Measurements from ENCODE around the gene PANK2. TPM values are rescaled to one million over a fixed set of nuclear protein-coding genes. Genes with fewer than 3 reads are reported as not detected.

Gene PANK2
- total RNA-seq, 1 donor from 2014 or later, result 41.9 TPM

- H3K4me3 Mint-ChIP-seq (ENCODE audit: unreplicated experiment), result no peak overlapping the region
- DNase-seq (ENCODE audit: extremely low spot score, unreplicated experiment), result no peak
- H3K36me3 Mint-ChIP-seq (ENCODE audit: unreplicated experiment), result peaks cover 43% of the 10 kb centered on the region
- H3K9me3 Mint-ChIP-seq (ENCODE audit: unreplicated experiment), result no peaks in the 10 kb centered on the region
- H3K27me3 Mint-ChIP-seq (ENCODE audit: unreplicated experiment), result no peaks in the 10 kb centered on the region
- no peak for TF ChIP-seq CTCF (IDR thresholded peaks at IDR 0.05)
- H3K4me1 Mint-ChIP-seq (ENCODE audit: unreplicated experiment), result peaks cover 2% of the 10 kb centered on the region
- H3K27ac Mint-ChIP-seq (ENCODE audit: unreplicated experiment), result no peak overlapping the region
Measured at GRCh38 chr20:3858689-3859088, 30.5 kb upstream of the PANK2 start.

GRCh38 chr20:3861191-3861590 is 28.0 kb upstream of the PANK2 start:
- peaks cover 47% of the 10 kb centered on the region for H3K36me3 Mint-ChIP-seq (ENCODE audit: unreplicated experiment)

GRCh38 chr20:3862333-3862732 is 26.9 kb upstream of the PANK2 start:
- DNase-seq (ENCODE audit: extremely low spot score, unreplicated experiment), result no peak
- peaks cover 48% of the 10 kb centered on the region for H3K36me3 Mint-ChIP-seq (ENCODE audit: unreplicated experiment)

More at GRCh38 chr20:3861191-3861590, 28.0 kb upstream of the PANK2 start:
- Mint-ChIP-seq H3K27ac (ENCODE audit: unreplicated experiment) (peak overlapping the region; percentile 41), H3K9me3 (ENCODE audit: unreplicated experiment) (no peaks in the 10 kb centered on the region), H3K4me3 (ENCODE audit: unreplicated experiment) (no peak overlapping the region), H3K27me3 (ENCODE audit: unreplicated experiment) (no peaks in the 10 kb centered on the region), H3K4me1 (ENCODE audit: unreplicated experiment) (no peaks in the 10 kb centered on the region)
- DNase-seq (ENCODE audit: extremely low spot score, unreplicated experiment), result no peak
- no peak for TF ChIP-seq CTCF (IDR thresholded peaks at IDR 0.05)

GRCh38 chr20:3863317-3863716 is 25.9 kb upstream of the PANK2 start:
- H3K36me3 Mint-ChIP-seq (ENCODE audit: unreplicated experiment), result peaks cover 45% of the 10 kb centered on the region
- no peak for DNase-seq (ENCODE audit: extremely low spot score, unreplicated experiment)
- H3K9me3 Mint-ChIP-seq (ENCODE audit: unreplicated experiment), result no peaks in the 10 kb centered on the region
- H3K4me3 Mint-ChIP-seq (ENCODE audit: unreplicated experiment), result no peak overlapping the region
- no peaks in the 10 kb centered on the region for H3K4me1 Mint-ChIP-seq (ENCODE audit: unreplicated experiment)
- no peaks in the 10 kb centered on the region for H3K27me3 Mint-ChIP-seq (ENCODE audit: unreplicated experiment)
- H3K27ac Mint-ChIP-seq (ENCODE audit: unreplicated experiment), result no peak overlapping the region
- no peak for TF ChIP-seq CTCF (IDR thresholded peaks at IDR 0.05)

More at GRCh38 chr20:3862333-3862732, 26.9 kb upstream of the PANK2 start:
- Mint-ChIP-seq H3K27me3 (ENCODE audit: unreplicated experiment) (no peaks in the 10 kb centered on the region), H3K4me1 (ENCODE audit: unreplicated experiment) (no peaks in the 10 kb centered on the region), H3K9me3 (ENCODE audit: unreplicated experiment) (no peaks in the 10 kb centered on the region), H3K27ac (ENCODE audit: unreplicated experiment) (no peak overlapping the region), H3K4me3 (ENCODE audit: unreplicated experiment) (no peak overlapping the region)
- TF ChIP-seq CTCF (IDR thresholded peaks at IDR 0.05), result no peak

GRCh38 chr20:3864518-3864917 is 24.7 kb upstream of the PANK2 start:
- H3K36me3 Mint-ChIP-seq (ENCODE audit: unreplicated experiment), result peaks cover 42% of the 10 kb centered on the region
- no peak for TF ChIP-seq CTCF (IDR thresholded peaks at IDR 0.05)
- H3K4me1 Mint-ChIP-seq (ENCODE audit: unreplicated experiment), result no peaks in the 10 kb centered on the region
- H3K27ac Mint-ChIP-seq (ENCODE audit: unreplicated experiment), result no peak overlapping the region
- H3K9me3 Mint-ChIP-seq (ENCODE audit: unreplicated experiment), result no peaks in the 10 kb centered on the region
- no peak overlapping the region for H3K4me3 Mint-ChIP-seq (ENCODE audit: unreplicated experiment)
- H3K27me3 Mint-ChIP-seq (ENCODE audit: unreplicated experiment), result no peaks in the 10 kb centered on the region
- DNase-seq (ENCODE audit: extremely low spot score, unreplicated experiment), result no peak
